ENCODE measurements around the gene FAM170B. TPM values are rescaled to one million over a fixed set of nuclear protein-coding genes. Genes with fewer than 3 reads are reported as not detected.
A peak's percentile ranks its signal among the peaks of the same experiment; 100 is the strongest.

Gene FAM170B
- total and polyA plus RNA-seq, 9 of the 15 experiments (the other 6 are each of a cell fraction or from before 2014, with no cell fraction given), result 0.11 to 0.21 TPM; not detected in 7

- no peaks in the 10 kb centered on the region for H3K27me3 ChIP-seq (ENCODE audit: control insufficient read depth in 2 of 2, insufficient read depth in 2 of 2, low read length in 2 of 2)
- in situ Hi-C loops (cut with MboI) (no loop called here), intact Hi-C loops (cut with micrococcal nuclease) (no loop called here)
- DNase-seq (ENCODE audit: extremely low read depth in 1 of 4, low spot score in 3 of 4), result peak in 1 of 4 experiments; percentile 38
- no peaks in the 10 kb centered on the region for H3K79me2 ChIP-seq (ENCODE audit: control insufficient read depth, insufficient read depth, low read length)
- H2AFZ ChIP-seq (ENCODE audit: low read depth, low read length), result peak overlapping the region; percentile 36; the same call in 1 of the 2 replicates
- H3K9ac ChIP-seq (ENCODE audit: insufficient read depth in 1 of 2, low read depth in 2 of 2, low read length in 2 of 2), result peak overlapping the region in 1 of 2 experiments; percentile 64; a peak in 1 of 4 replicates
- no peak overlapping the region for H3K4me3 ChIP-seq
- H3K9me1 ChIP-seq (ENCODE audit: control insufficient read depth, insufficient read depth, low read length), result no peaks in the 10 kb centered on the region
- WGBS (ENCODE audit: insufficient coverage, low coverage, missing lambda C conversion rate), result 15% methylated on average over 4 of the region's 4 CpGs
- H4K20me1 ChIP-seq (replicated peaks; ENCODE audit: control insufficient read depth, insufficient read depth, low read length), result no peaks in the 10 kb centered on the region
- H3K27ac ChIP-seq (ENCODE audit: extremely low read depth, low read depth, low read length), result no peak overlapping the region
- peak; percentile 61 for FAIRE-seq
- no TSS peak for BruUV-seq (replicated peaks)
- CTCF ChIA-PET (ENCODE audit: low intra/inter-chr PET ratio), result no interaction called here
- peak; percentile 14; the same call in 2 of the 3 replicates for ATAC-seq
- peaks cover 0 to 3% of the 10 kb centered on the region in 2 experiments; a peak in 2 of 5 replicates for H3K4me1 ChIP-seq (replicated peaks in 1 of 2; ENCODE audit: control insufficient read depth in 2 of 2, insufficient read depth in 2 of 2, low read length in 2 of 2)
- POLR2A ChIA-PET, result interaction anchor here (0.6 to 2.4 kb wide), 6 partner anchors 9 to 45 kb away, joined by 3 to 12 read pairs (median 6); no protein-coding TSS in a partner anchor
- no peak overlapping the region for H3K4me2 ChIP-seq (ENCODE audit: insufficient read depth, low read length)
- H3K36me3 ChIP-seq (ENCODE audit: control insufficient read depth, insufficient read depth, low read length), result no peaks in the 10 kb centered on the region
- H3K9me3 ChIP-seq (replicated peaks; ENCODE audit: control insufficient read depth, insufficient read depth, low read depth, low read length), result peaks cover 5% of the 10 kb centered on the region; the same call in 1 of the 2 replicates
- TF ChIP-seq SMARCA4 (IDR thresholded peaks at IDR 0.05), result peak; percentile 41; the same call in 1 of the 2 replicates
- TF ChIP-seq RB1 (IDR thresholded peaks at IDR 0.05; ENCODE audit: low read depth), result no peak
- TF ChIP-seq MYC (IDR thresholded peaks at IDR 0.05; ENCODE audit: low read depth, low read length), result no peak
- TF ChIP-seq MYC (CRISPR knock-in tag; IDR thresholded peaks at IDR 0.05; ENCODE audit: borderline replicate concordance, low read depth), result no peak
- no peak for TF ChIP-seq KLF16 (IDR thresholded peaks at IDR 0.05)
- TF ChIP-seq SREBF2 (CRISPR knock-in tag; IDR thresholded peaks at IDR 0.05), result no peak
- no peak for TF ChIP-seq BMI1 (IDR thresholded peaks at IDR 0.05; ENCODE audit: low read length)
- no peak for TF ChIP-seq PYGO2 (tag; IDR thresholded peaks at IDR 0.05)
- peak; percentile 64 for TF ChIP-seq CREM (IDR thresholded peaks at IDR 0.05; ENCODE audit: low read depth)
- TF ChIP-seq, protein P1, sequence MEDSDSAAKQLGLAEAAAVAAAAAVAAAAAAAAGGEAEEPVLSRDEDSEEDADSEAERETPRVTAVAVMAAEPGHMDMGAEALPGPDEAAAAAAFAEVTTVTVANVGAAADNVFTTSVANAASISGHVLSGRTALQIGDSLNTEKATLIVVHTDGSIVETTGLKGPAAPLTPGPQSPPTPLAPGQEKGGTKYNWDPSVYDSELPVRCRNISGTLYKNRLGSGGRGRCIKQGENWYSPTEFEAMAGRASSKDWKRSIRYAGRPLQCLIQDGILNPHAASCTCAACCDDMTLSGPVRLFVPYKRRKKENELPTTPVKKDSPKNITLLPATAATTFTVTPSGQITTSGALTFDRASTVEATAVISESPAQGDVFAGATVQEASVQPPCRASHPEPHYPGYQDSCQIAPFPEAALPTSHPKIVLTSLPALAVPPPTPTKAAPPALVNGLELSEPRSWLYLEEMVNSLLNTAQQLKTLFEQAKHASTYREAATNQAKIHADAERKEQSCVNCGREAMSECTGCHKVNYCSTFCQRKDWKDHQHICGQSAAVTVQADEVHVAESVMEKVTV (CRISPR knock-in tag; IDR thresholded peaks at IDR 0.05), result no peak
- TF ChIP-seq ZNF184 (CRISPR knock-in tag; IDR thresholded peaks at IDR 0.05), result no peak
- TF ChIP-seq RNF2 (IDR thresholded peaks at IDR 0.05), result no peak
- TF ChIP-seq JUND (IDR thresholded peaks at IDR 0.05; ENCODE audit: borderline replicate concordance, low read depth, low read length), result peak; percentile 67; the same call in 1 of the 2 replicates
- 0 out of 3 replicates have a peak, but pooled peaks have one; percentile 33 for TF ChIP-seq JUND (tag; IDR thresholded peaks at IDR 0.05; ENCODE audit: borderline replicate concordance, low read depth, low read length)
- TF ChIP-seq, protein P2, sequence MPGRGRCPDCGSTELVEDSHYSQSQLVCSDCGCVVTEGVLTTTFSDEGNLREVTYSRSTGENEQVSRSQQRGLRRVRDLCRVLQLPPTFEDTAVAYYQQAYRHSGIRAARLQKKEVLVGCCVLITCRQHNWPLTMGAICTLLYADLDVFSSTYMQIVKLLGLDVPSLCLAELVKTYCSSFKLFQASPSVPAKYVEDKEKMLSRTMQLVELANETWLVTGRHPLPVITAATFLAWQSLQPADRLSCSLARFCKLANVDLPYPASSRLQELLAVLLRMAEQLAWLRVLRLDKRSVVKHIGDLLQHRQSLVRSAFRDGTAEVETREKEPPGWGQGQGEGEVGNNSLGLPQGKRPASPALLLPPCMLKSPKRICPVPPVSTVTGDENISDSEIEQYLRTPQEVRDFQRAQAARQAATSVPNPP (IDR thresholded peaks at IDR 0.05; ENCODE audit: borderline replicate concordance, insufficient read depth, insufficient read length), result no peak
- no peak for TF ChIP-seq ZNF124 (CRISPR knock-in tag; IDR thresholded peaks at IDR 0.05)
- TF ChIP-seq FUS (optimal IDR thresholded peaks at IDR 0.05; ENCODE audit: low read depth, low read length), result no peak
- TF ChIP-seq ZNF785 (CRISPR knock-in tag; IDR thresholded peaks at IDR 0.05), result no peak
- TF ChIP-seq, protein P3, sequence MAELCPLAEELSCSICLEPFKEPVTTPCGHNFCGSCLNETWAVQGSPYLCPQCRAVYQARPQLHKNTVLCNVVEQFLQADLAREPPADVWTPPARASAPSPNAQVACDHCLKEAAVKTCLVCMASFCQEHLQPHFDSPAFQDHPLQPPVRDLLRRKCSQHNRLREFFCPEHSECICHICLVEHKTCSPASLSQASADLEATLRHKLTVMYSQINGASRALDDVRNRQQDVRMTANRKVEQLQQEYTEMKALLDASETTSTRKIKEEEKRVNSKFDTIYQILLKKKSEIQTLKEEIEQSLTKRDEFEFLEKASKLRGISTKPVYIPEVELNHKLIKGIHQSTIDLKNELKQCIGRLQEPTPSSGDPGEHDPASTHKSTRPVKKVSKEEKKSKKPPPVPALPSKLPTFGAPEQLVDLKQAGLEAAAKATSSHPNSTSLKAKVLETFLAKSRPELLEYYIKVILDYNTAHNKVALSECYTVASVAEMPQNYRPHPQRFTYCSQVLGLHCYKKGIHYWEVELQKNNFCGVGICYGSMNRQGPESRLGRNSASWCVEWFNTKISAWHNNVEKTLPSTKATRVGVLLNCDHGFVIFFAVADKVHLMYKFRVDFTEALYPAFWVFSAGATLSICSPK (IDR thresholded peaks at IDR 0.05; ENCODE audit: borderline replicate concordance), result no peak
- TF ChIP-seq MCM7 (IDR thresholded peaks at IDR 0.05), result no peak
- TF ChIP-seq L3MBTL2 (IDR thresholded peaks at IDR 0.05), result no peak
- TF ChIP-seq CHD2 (IDR thresholded peaks at IDR 0.05; ENCODE audit: low read depth, low read length), result no peak
- no peak for TF ChIP-seq SP2 (IDR thresholded peaks at IDR 0.05; ENCODE audit: extremely low read depth, low read depth, low read length, poor library complexity, severe bottlenecking)
Observed at GRCh38 chr10:49139846-49140195, 6.0 kb upstream of the FAM170B start.

Data from K562 (cell line).